Thoracic aorta (tissue), 2 donors: Measurements from ENCODE around the gene BUD23. TPM values are rescaled to one million over a fixed set of nuclear protein-coding genes. Genes with fewer than 3 reads are reported as not detected.

ENCODE experiments used
- ATAC-seq: fragments of 150-250 bp; one replicate; pipeline ENCODE4 v1.8.0; 2017; ENCODE audit warnings: low read depth; ENCODE audit not compliant: insufficient number of reproducible peaks, low FRiP score
- DNase-seq: peaks from one replicate; pipeline ENCODE4 v3.0.0-alpha.2; 2020; ENCODE audit warnings: low spot score
- H3K27ac ChIP-seq, 2 donors: fragments of 200-600 bp; sonication (generic); 1 replicate in 1 of 2; 2 replicates in 1 of 2; pipeline ENCODE4 v1.5.1; 2016; ENCODE audit warnings: mild to moderate bottlenecking in 2 of 2, moderate library complexity in 2 of 2
- H3K27me3 ChIP-seq: fragments of 200-600 bp; sonication (generic); replicated peaks from 2 replicates; pipeline ENCODE4 v1.6.0; 2016; ENCODE audit warnings: mild to moderate bottlenecking; ENCODE audit not compliant: insufficient read depth
- H3K36me3 ChIP-seq: fragments of 200-600 bp; sonication (generic); one replicate; pipeline ENCODE4 v1.5.1; 2016
- H3K4me1 ChIP-seq, 2 donors: fragments of 200-600 bp; sonication (generic); 1 replicate in 1 of 2; 2 replicates in 1 of 2; pipeline versions ENCODE4 v1.5.1 to v1.6.0; 2016; ENCODE audit warnings: low read depth in 2 of 2, mild to moderate bottlenecking in 1 of 2; ENCODE audit not compliant: control insufficient read depth in 1 of 2
- H3K4me3 ChIP-seq: fragments of 200-600 bp; sonication (generic); 2 replicates; pipeline ENCODE4 v1.5.1; 2016; ENCODE audit warnings: mild to moderate bottlenecking
- H3K9me3 ChIP-seq: fragments of 200-600 bp; sonication (generic); 2 replicates; pipeline ENCODE4 v1.5.1; 2016
- CTCF ChIP-seq: fragments of 200-600 bp; sonication (generic); IDR thresholded peaks from one replicate; pipeline ENCODE4 v1.5.1; 2019; ENCODE audit warnings: antibody characterized with exemption
- total RNA-seq, 2 donors: library from RNA; depleted of rRNA; stranded (reverse); fragments of >200 nt; gene quantifications; one replicate each; pipeline versions ENCODE4 v1.1.0 to v1.2.3, GENCODE V29; 2016

BUD23 gene
- total RNA-seq, 2 donors from 2014 or later: 36.9 to 51.0 TPM

- Histone ChIP-seq H3K27me3 (no peaks in the 10 kb centered on the region), H3K36me3 (peaks cover 6% of the 10 kb centered on the region), H3K9me3 (no peaks in the 10 kb centered on the region), H3K4me1 (peaks cover 5 to 16% of the 10 kb centered on the region in 2 donors), H3K4me3 (no peak overlapping the region), H3K27ac (peak overlapping the region in 1 of 2 donors; percentile 87)
- ATAC-seq: no peak
- TF ChIP-seq CTCF: no peak
- no peak for DNase-seq
These were observed 56.8 kb downstream of the BUD23 start for GRCh38 chr7:73740212-73740611.

- H3K4me1 ChIP-seq: peaks cover 5 to 16% of the 10 kb centered on the region in 2 donors
- no peaks in the 10 kb centered on the region for H3K27me3 ChIP-seq
- H3K36me3 ChIP-seq: peaks cover 4% of the 10 kb centered on the region
- no peak overlapping the region for H3K27ac ChIP-seq
- TF ChIP-seq CTCF: no peak
- H3K4me3 ChIP-seq: no peak overlapping the region
- DNase-seq (no peak), ATAC-seq (no peak)
- H3K9me3 ChIP-seq: no peaks in the 10 kb centered on the region
These were observed 57.4 kb downstream of the BUD23 start for GRCh38 chr7:73740771-73741170.

GRCh38 chr7:73741600-73741999, 58.2 kb downstream of the BUD23 start:
- Histone ChIP-seq H3K4me3 (no peak overlapping the region), H3K36me3 (no peaks in the 10 kb centered on the region), H3K4me1 (peaks cover 5 to 20% of the 10 kb centered on the region in 2 donors), H3K9me3 (no peaks in the 10 kb centered on the region), H3K27ac (no peak overlapping the region), H3K27me3 (no peaks in the 10 kb centered on the region)
- no peak for TF ChIP-seq CTCF
- DNase-seq (no peak), ATAC-seq (no peak)

GRCh38 chr7:73742338-73742752, 58.9 kb downstream of the BUD23 start:
- Histone ChIP-seq H3K36me3 (no peaks in the 10 kb centered on the region), H3K4me3 (no peak overlapping the region), H3K9me3 (no peaks in the 10 kb centered on the region), H3K27me3 (no peaks in the 10 kb centered on the region), H3K27ac (no peak overlapping the region), H3K4me1 (peaks cover 5 to 22% of the 10 kb centered on the region in 2 donors)
- ATAC-seq: no peak
- no peak for DNase-seq
- TF ChIP-seq CTCF: no peak

- no peak for ATAC-seq
- Histone ChIP-seq H3K4me1 (peaks cover 0 to 15% of the 10 kb centered on the region in 2 donors), H3K9me3 (no peaks in the 10 kb centered on the region), H3K27me3 (no peaks in the 10 kb centered on the region), H3K36me3 (no peaks in the 10 kb centered on the region), H3K4me3 (no peak overlapping the region), H3K27ac (no peak overlapping the region)
- no peak for TF ChIP-seq CTCF
- DNase-seq: no peak
These were observed 59.6 kb downstream of the BUD23 start for GRCh38 chr7:73742753-73743641.
